Peyer's patch (tissue), 4 donors: ENCODE measurements around the gene PIP4K2C.

ENCODE experiments used
- CTCF ChIP-seq, 6 experiments: fragments of 450-650 bp in 4 of 6; fragments of 200-600 bp in 2 of 6; sonication (generic) in 1 of 6; IDR thresholded peaks; one replicate each; pipeline ENCODE4 v1.5.1; 2017 to 2019; ENCODE audit warnings: antibody characterized with exemption in 6 of 6, mild to moderate bottlenecking in 3 of 6, moderate library complexity in 1 of 6
- POLR2A ChIP-seq, 2 donors: fragments of 450-650 bp; IDR thresholded peaks; one replicate each; pipeline ENCODE4 v1.5.1; 2017; ENCODE audit warnings: antibody characterized with exemption in 2 of 2, mild to moderate bottlenecking in 2 of 2, moderate library complexity in 2 of 2

GRCh38 chr12:57631566-57632072 is 40.6 kb downstream of the PIP4K2C start:
- no peak for TF ChIP-seq CTCF (IDR thresholded peaks at IDR 0.05)
- no peak for TF ChIP-seq POLR2A (IDR thresholded peaks at IDR 0.05)
